ENCODE results near the gene FERMT1. TPM values are rescaled to one million over a fixed set of nuclear protein-coding genes. Genes with fewer than 3 reads are reported as not detected.

Gene FERMT1
- total and polyA plus RNA-seq, 2 of the 13 experiments (the other 11 are each of a cell fraction or from before 2014, with no cell fraction given), result 15.8 to 29.5 TPM

DNA sequence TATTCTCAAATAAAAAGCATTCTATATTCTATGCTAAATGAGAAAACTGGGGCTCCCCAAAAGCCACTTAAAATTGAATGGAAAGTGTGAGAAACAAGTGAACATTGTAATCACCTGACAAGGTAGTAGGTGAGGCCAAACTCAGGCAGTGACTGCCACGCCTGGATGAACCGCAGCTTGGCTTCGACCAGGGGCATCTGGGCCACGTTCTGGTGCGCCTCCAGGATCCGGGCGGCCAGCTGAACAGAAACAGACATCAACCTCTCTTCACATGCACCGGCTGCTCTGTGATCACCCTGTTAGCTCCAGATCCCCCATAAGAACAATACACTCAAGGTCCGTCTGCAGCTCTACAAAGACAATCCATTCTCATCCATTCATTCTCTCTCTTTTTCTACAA, 38.9 kb downstream of the FERMT1 start (continued):
- TF ChIP-seq CREM (IDR thresholded peaks at IDR 0.05), result no peak
- no peak for TF ChIP-seq CREM (CRISPR knock-in tag; IDR thresholded peaks at IDR 0.05)
- no peak for TF ChIP-seq ZNF33B (CRISPR knock-in tag; IDR thresholded peaks at IDR 0.05)
- TF ChIP-seq MAZ (IDR thresholded peaks at IDR 0.05; ENCODE audit: borderline replicate concordance, low read depth, low read length), result no peak
- TF ChIP-seq MAZ (CRISPR knock-in tag; IDR thresholded peaks at IDR 0.05; ENCODE audit: low read depth), result no peak

GRCh38 chr20:6081236-6081635, 41.6 kb downstream of the FERMT1 start:
- FAIRE-seq, result peak; percentile 44
- no peak overlapping the region for H3K9ac ChIP-seq (ENCODE audit: insufficient read depth, low read depth, low read length)
- H3K36me3 ChIP-seq (replicated peaks in 1 of 2; ENCODE audit: control insufficient read depth in 1 of 2, insufficient read depth in 2 of 2, low read length in 2 of 2), result peaks cover 35 to 82% of the 10 kb centered on the region in 2 experiments
- no peaks in the 10 kb centered on the region for H3K79me2 ChIP-seq (ENCODE audit: insufficient read depth, low read length)
- peak; percentile 85 for TF ChIP-seq ESRRA (CRISPR knock-in tag; IDR thresholded peaks at IDR 0.05; ENCODE audit: low read depth)
- TF ChIP-seq FOSL2 (CRISPR knock-in tag; IDR thresholded peaks at IDR 0.05), result peak; percentile 87
- TF ChIP-seq, protein P1, sequence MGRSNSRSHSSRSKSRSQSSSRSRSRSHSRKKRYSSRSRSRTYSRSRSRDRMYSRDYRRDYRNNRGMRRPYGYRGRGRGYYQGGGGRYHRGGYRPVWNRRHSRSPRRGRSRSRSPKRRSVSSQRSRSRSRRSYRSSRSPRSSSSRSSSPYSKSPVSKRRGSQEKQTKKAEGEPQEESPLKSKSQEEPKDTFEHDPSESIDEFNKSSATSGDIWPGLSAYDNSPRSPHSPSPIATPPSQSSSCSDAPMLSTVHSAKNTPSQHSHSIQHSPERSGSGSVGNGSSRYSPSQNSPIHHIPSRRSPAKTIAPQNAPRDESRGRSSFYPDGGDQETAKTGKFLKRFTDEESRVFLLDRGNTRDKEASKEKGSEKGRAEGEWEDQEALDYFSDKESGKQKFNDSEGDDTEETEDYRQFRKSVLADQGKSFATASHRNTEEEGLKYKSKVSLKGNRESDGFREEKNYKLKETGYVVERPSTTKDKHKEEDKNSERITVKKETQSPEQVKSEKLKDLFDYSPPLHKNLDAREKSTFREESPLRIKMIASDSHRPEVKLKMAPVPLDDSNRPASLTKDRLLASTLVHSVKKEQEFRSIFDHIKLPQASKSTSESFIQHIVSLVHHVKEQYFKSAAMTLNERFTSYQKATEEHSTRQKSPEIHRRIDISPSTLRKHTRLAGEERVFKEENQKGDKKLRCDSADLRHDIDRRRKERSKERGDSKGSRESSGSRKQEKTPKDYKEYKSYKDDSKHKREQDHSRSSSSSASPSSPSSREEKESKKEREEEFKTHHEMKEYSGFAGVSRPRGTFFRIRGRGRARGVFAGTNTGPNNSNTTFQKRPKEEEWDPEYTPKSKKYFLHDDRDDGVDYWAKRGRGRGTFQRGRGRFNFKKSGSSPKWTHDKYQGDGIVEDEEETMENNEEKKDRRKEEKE (IDR thresholded peaks at IDR 0.05), result no peak
- TF ChIP-seq, protein P2, sequence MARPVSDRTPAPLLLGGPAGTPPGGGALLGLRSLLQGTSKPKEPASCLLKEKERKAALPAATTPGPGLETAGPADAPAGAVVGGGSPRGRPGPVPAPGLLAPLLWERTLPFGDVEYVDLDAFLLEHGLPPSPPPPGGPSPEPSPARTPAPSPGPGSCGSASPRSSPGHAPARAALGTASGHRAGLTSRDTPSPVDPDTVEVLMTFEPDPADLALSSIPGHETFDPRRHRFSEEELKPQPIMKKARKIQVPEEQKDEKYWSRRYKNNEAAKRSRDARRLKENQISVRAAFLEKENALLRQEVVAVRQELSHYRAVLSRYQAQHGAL (CRISPR knock-in tag; IDR thresholded peaks at IDR 0.05; ENCODE audit: not compliant biosample characterization), result no peak
- TF ChIP-seq JUNB (CRISPR knock-in tag; IDR thresholded peaks at IDR 0.05; ENCODE audit: borderline replicate concordance), result 0 out of 2 replicates have a peak, but pooled peaks have one; percentile 12
- TF ChIP-seq, protein P3, sequence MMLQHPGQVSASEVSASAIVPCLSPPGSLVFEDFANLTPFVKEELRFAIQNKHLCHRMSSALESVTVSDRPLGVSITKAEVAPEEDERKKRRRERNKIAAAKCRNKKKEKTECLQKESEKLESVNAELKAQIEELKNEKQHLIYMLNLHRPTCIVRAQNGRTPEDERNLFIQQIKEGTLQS (CRISPR knock-in tag; IDR thresholded peaks at IDR 0.05), result 0 out of 2 replicates have a peak, but pooled peaks have one; percentile 19
- TF ChIP-seq CEBPB (IDR thresholded peaks at IDR 0.05; ENCODE audit: borderline replicate concordance, low read depth, low read length), result peak; percentile 46; the same call in 1 of the 2 replicates
- no peaks in the 10 kb centered on the region for H4K20me1 ChIP-seq (ENCODE audit: insufficient read depth, low read length)
- H3K4me3 ChIP-seq (replicated peaks in 1 of 3; ENCODE audit: insufficient read depth in 1 of 3, low read depth in 2 of 3, low read length in 3 of 3), result no peak overlapping the region
- no peak overlapping the region for H3K4me2 ChIP-seq (ENCODE audit: low read depth, low read length)
- no TSS peak for BruUV-seq (replicated peaks)
- DNase-seq (ENCODE audit: low spot score), result peak; percentile 26
- H3K4me1 ChIP-seq (ENCODE audit: insufficient read depth, low read length), result peaks cover 9% of the 10 kb centered on the region
- H2AFZ ChIP-seq (ENCODE audit: low read length), result no peak overlapping the region
- intact Hi-C loops (cut with micrococcal nuclease; ENCODE audit: unreplicated experiment), result no loop called here
- whole genome bisulfite sequencing (ENCODE audit: low lambda C conversion rate), result 84% methylated on average over 2 of the region's 2 CpGs
- in situ Hi-C loops (cut with HindIII; ENCODE audit: extremely low pct_ligation_motif_present, low pct_unique_long_range_greater_than_20kb), result no loop called here
- H3K9me3 ChIP-seq (ENCODE audit: low read length), result no peaks in the 10 kb centered on the region
- no peak overlapping the region for H3K27ac ChIP-seq (ENCODE audit: extremely low read length, insufficient read depth, low read length)
- ChIA-PET CTCF (ENCODE audit: low intra/inter-chr PET ratio, low total read pairs) (no interaction called here), POLR2A (no interaction called here)
- no peaks in the 10 kb centered on the region for H3K27me3 ChIP-seq (ENCODE audit: control insufficient read depth in 1 of 2, insufficient read depth in 2 of 2, low read length in 2 of 2)
- ATAC-seq, result peak; percentile 30; the same call in 2 of the 3 replicates
